ENCODE measurements around the gene TJP2. TPM values are rescaled to one million over a fixed set of nuclear protein-coding genes. Genes with fewer than 3 reads are reported as not detected.

The TJP2 gene
- total RNA-seq, 4 donors from 2014 or later, result 39.3 to 147 (median 104) TPM

GRCh38 chr9:69197687-69198086 lies 23.6 kb downstream of the TJP2 start:
- no peak overlapping the region for H3K4me3 ChIP-seq
- WGBS, 2 donors (ENCODE audit: low coverage in 1 of 2), result 92 to 93% methylated on average over 3 to 4 of the region's 4 CpGs
- peaks cover 0 to 54% (median 17%) of the 10 kb centered on the region in 3 donors for H3K4me1 ChIP-seq
- no peaks in the 10 kb centered on the region for H3K27me3 ChIP-seq
- ATAC-seq, result no peak
- TF ChIP-seq POLR2AphosphoS5 (IDR thresholded peaks at IDR 0.05) (no peak), EP300 (IDR thresholded peaks at IDR 0.05) (no peak), POLR2A (IDR thresholded peaks at IDR 0.05) (no peak)
- TF ChIP-seq, protein P1, sequence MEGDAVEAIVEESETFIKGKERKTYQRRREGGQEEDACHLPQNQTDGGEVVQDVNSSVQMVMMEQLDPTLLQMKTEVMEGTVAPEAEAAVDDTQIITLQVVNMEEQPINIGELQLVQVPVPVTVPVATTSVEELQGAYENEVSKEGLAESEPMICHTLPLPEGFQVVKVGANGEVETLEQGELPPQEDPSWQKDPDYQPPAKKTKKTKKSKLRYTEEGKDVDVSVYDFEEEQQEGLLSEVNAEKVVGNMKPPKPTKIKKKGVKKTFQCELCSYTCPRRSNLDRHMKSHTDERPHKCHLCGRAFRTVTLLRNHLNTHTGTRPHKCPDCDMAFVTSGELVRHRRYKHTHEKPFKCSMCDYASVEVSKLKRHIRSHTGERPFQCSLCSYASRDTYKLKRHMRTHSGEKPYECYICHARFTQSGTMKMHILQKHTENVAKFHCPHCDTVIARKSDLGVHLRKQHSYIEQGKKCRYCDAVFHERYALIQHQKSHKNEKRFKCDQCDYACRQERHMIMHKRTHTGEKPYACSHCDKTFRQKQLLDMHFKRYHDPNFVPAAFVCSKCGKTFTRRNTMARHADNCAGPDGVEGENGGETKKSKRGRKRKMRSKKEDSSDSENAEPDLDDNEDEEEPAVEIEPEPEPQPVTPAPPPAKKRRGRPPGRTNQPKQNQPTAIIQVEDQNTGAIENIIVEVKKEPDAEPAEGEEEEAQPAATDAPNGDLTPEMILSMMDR (IDR thresholded peaks at IDR 0.05), result no peak
- no peak overlapping the region for H3K27ac ChIP-seq
- H3K9me3 ChIP-seq, result no peaks in the 10 kb centered on the region
- no peaks in the 10 kb centered on the region for H3K36me3 ChIP-seq

DNA sequence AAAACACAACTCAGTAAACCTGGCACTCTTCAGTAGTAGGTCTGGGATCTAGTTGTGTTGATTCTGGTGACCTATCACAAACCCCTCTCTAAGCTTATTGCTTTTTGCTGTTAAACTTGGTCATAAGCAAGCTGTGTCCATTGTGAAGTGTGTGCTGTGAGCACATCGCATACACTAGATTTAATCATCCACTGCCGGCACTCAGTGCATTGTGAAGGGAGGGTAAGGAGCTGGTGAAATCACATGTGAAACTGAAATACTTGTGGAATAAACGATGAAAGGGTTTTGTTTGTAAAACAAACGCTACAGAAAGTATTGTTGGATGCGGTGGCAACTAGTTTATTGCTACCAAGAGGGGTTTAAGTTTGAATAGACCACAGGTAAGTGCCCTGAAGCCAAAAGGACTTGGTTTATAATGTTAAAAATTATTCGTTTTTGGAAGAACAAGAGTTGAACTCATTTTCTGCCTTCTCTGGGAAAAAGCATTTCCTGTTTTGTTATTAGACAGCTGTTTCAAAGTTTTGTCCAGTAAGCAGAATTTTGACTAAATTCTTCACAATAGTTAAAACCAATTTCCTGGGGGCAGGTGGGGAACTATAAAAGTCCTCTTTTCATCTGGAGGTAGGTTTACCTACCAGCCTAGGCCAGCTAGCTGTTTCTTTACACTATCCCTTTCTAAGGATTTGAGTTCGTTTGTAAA lies 24.6 kb downstream of the TJP2 start:
- H3K4me1 ChIP-seq, result peaks cover 0 to 46% (median 17%) of the 10 kb centered on the region in 3 donors
- no peak overlapping the region for H3K27ac ChIP-seq
- H3K9me3 ChIP-seq, result no peaks in the 10 kb centered on the region
- ATAC-seq, result peak; percentile 31
- TF ChIP-seq POLR2AphosphoS5 (IDR thresholded peaks at IDR 0.05) (no peak), POLR2A (IDR thresholded peaks at IDR 0.05) (no peak), EP300 (IDR thresholded peaks at IDR 0.05) (no peak)
- TF ChIP-seq, protein P1 (IDR thresholded peaks at IDR 0.05), result no peak
- no peaks in the 10 kb centered on the region for H3K36me3 ChIP-seq
- WGBS, 2 donors (ENCODE audit: low coverage in 1 of 2), result 27 to 38% methylated on average over 6 to 7 of the region's 7 CpGs
- H3K4me3 ChIP-seq, result no peak overlapping the region
- H3K27me3 ChIP-seq, result no peaks in the 10 kb centered on the region

GRCh38 chr9:69199769-69200470 lies 25.8 kb downstream of the TJP2 start:
- ATAC-seq, result peak; percentile 65
- TF ChIP-seq EP300 (IDR thresholded peaks at IDR 0.05) (no peak), POLR2A (IDR thresholded peaks at IDR 0.05) (no peak), POLR2AphosphoS5 (IDR thresholded peaks at IDR 0.05) (no peak)
- TF ChIP-seq, protein P1 (IDR thresholded peaks at IDR 0.05), result no peak
- no peak overlapping the region for H3K4me3 ChIP-seq
- H3K4me1 ChIP-seq, result peaks cover 6 to 51% (median 24%) of the 10 kb centered on the region in 3 donors
- no peaks in the 10 kb centered on the region for H3K27me3 ChIP-seq
- H3K27ac ChIP-seq, result no peak overlapping the region
- no peaks in the 10 kb centered on the region for H3K36me3 ChIP-seq
- H3K9me3 ChIP-seq, result no peaks in the 10 kb centered on the region
- 60 to 67% methylated on average over 1 to 6 of the region's 9 CpGs for WGBS, 2 donors (ENCODE audit: low coverage in 1 of 2)

- 67 to 96% methylated on average over 1 to 4 of the region's 4 CpGs for WGBS, 2 donors (ENCODE audit: low coverage in 1 of 2)
- TF ChIP-seq, protein P1 (IDR thresholded peaks at IDR 0.05), result no peak
- TF ChIP-seq POLR2AphosphoS5 (IDR thresholded peaks at IDR 0.05), result no peak
- Histone ChIP-seq H3K4me1 (peaks cover 7 to 61% (median 27%) of the 10 kb centered on the region in 3 donors), H3K4me3 (no peak overlapping the region), H3K36me3 (no peaks in the 10 kb centered on the region), H3K27me3 (no peaks in the 10 kb centered on the region), H3K9me3 (no peaks in the 10 kb centered on the region), H3K27ac (no peak overlapping the region)
- ATAC-seq, result no peak
Observed at GRCh38 chr9:69202556-69202955, 28.5 kb downstream of the TJP2 start.
